ENCODE results near the gene ZBTB16. TPM values are rescaled to one million over a fixed set of nuclear protein-coding genes. Genes with fewer than 3 reads are reported as not detected.

The ZBTB16 gene
- total and polyA plus RNA-seq, 4 donors, result 21.4 to 224 (median 102) TPM

- Histone ChIP-seq H3K36me3 (ENCODE audit: control insufficient read depth in 4 of 4, insufficient read depth in 4 of 4, low read length in 4 of 4) (peaks cover 0 to 4% (median under 1%) of the 10 kb centered on the region in 4 donors), H3K27me3 (ENCODE audit: control insufficient read depth in 3 of 3, insufficient read depth in 3 of 3, low read length in 2 of 3) (peaks cover 0 to 11% (median 10%) of the 10 kb centered on the region in 3 donors), H3K27ac (ENCODE audit: low read depth in 1 of 2, low read length in 1 of 2) (no peak overlapping the region), H3K4me1 (ENCODE audit: control insufficient read depth in 5 of 5, insufficient read depth in 5 of 5, low read length in 5 of 5) (peaks cover 0 to 3% (median 0%) of the 10 kb centered on the region in 5 donors), H3K9ac (ENCODE audit: insufficient read depth in 1 of 2, low read length in 2 of 2) (no peak overlapping the region), H3K4me3 (no peak overlapping the region), H3K9me3 (ENCODE audit: control insufficient read depth in 4 of 4, insufficient read depth in 3 of 4, low read length in 3 of 4) (peaks cover 0 to 2% (median 0%) of the 10 kb centered on the region in 4 donors)
- whole genome bisulfite sequencing, 2 donors, result 96 to 97% methylated on average over 5 of the region's 5 CpGs
- DNase-seq, result no peak
- ATAC-seq (ENCODE audit: insufficient read depth, low FRiP score), result no peak
- TF ChIP-seq, protein P1, sequence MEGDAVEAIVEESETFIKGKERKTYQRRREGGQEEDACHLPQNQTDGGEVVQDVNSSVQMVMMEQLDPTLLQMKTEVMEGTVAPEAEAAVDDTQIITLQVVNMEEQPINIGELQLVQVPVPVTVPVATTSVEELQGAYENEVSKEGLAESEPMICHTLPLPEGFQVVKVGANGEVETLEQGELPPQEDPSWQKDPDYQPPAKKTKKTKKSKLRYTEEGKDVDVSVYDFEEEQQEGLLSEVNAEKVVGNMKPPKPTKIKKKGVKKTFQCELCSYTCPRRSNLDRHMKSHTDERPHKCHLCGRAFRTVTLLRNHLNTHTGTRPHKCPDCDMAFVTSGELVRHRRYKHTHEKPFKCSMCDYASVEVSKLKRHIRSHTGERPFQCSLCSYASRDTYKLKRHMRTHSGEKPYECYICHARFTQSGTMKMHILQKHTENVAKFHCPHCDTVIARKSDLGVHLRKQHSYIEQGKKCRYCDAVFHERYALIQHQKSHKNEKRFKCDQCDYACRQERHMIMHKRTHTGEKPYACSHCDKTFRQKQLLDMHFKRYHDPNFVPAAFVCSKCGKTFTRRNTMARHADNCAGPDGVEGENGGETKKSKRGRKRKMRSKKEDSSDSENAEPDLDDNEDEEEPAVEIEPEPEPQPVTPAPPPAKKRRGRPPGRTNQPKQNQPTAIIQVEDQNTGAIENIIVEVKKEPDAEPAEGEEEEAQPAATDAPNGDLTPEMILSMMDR (IDR thresholded peaks at IDR 0.05; ENCODE audit: control extremely low read depth, extremely low read depth), result no peak
These were observed 211.2 kb downstream of the ZBTB16 start for GRCh38 chr11:114270531-114271270.

DNA sequence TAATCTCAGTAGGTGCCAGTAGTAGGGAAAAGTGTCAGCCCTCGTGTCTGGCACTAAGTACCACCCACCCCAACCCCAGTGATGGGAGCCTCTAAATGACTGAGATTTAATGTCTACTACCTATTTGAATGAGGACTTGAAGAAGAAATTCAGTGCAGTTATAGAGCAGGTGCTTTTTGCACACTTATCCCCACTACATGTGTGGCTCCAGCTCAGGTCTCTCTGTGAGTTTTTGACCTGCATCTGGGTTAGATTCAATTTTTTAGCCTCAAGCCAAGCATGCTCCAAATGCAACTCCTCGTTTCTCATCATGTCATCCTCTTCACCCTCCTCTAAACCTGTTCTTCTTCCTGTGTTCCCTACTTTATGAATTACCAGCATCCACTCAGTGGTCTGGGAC, 211.8 kb downstream of the ZBTB16 start:
- peaks cover 0 to 11% (median 10%) of the 10 kb centered on the region in 3 donors for H3K27me3 ChIP-seq (ENCODE audit: control insufficient read depth in 3 of 3, insufficient read depth in 3 of 3, low read length in 2 of 3)
- H3K9ac ChIP-seq (ENCODE audit: insufficient read depth in 1 of 2, low read length in 2 of 2), result no peak overlapping the region
- no peak overlapping the region for H3K27ac ChIP-seq (ENCODE audit: low read depth in 1 of 2, low read length in 1 of 2)
- H3K4me1 ChIP-seq (ENCODE audit: control insufficient read depth in 5 of 5, insufficient read depth in 5 of 5, low read length in 5 of 5), result peaks cover 0 to 3% (median 0%) of the 10 kb centered on the region in 5 donors
- peaks cover 0 to 2% (median 0%) of the 10 kb centered on the region in 4 donors for H3K9me3 ChIP-seq (ENCODE audit: control insufficient read depth in 4 of 4, insufficient read depth in 3 of 4, low read length in 3 of 4)
- TF ChIP-seq, protein P1 (IDR thresholded peaks at IDR 0.05; ENCODE audit: control extremely low read depth, extremely low read depth), result no peak
- DNase-seq (no peak), ATAC-seq (ENCODE audit: insufficient read depth, low FRiP score) (no peak)
- H3K4me3 ChIP-seq, result no peak overlapping the region
- 66 to 79% methylated on average over 2 of the region's 2 CpGs for WGBS, 2 donors
- peaks cover 0 to 4% (median under 1%) of the 10 kb centered on the region in 4 donors for H3K36me3 ChIP-seq (ENCODE audit: control insufficient read depth in 4 of 4, insufficient read depth in 4 of 4, low read length in 4 of 4)

DNA sequence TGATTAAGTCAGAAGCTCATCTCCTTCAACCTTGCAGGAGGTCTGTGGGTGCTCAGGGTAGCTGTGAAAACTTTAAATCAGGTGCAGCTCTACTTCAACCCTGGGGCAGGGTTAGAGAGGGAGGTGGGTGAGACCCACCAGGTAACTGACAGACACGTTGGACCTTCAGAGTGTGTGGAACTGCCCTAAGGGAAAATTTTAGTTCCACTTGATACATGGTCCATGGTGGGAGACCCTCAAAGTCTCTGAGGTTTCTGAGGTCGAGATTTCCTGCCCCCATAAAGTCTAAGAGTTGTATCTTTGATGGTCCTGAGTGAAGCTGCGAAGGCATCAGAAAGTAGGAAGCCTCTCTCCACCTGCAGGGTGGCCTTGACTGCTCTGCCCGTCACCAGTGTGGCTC, 212.8 kb downstream of the ZBTB16 start:
- peaks cover 0 to 3% (median 0%) of the 10 kb centered on the region in 5 donors for H3K4me1 ChIP-seq (ENCODE audit: control insufficient read depth in 5 of 5, insufficient read depth in 5 of 5, low read length in 5 of 5)
- peaks cover 0 to 2% (median 0%) of the 10 kb centered on the region in 4 donors for H3K9me3 ChIP-seq (ENCODE audit: control insufficient read depth in 4 of 4, insufficient read depth in 3 of 4, low read length in 3 of 4)
- no peak overlapping the region for H3K4me3 ChIP-seq
- H3K27ac ChIP-seq (ENCODE audit: low read depth in 1 of 2, low read length in 1 of 2), result no peak overlapping the region
- peaks cover 0 to 11% (median 10%) of the 10 kb centered on the region in 3 donors for H3K27me3 ChIP-seq (ENCODE audit: control insufficient read depth in 3 of 3, insufficient read depth in 3 of 3, low read length in 2 of 3)
- DNase-seq (no peak), ATAC-seq (ENCODE audit: insufficient read depth, low FRiP score) (no peak)
- TF ChIP-seq, protein P1 (IDR thresholded peaks at IDR 0.05; ENCODE audit: control extremely low read depth, extremely low read depth), result no peak
- H3K36me3 ChIP-seq (ENCODE audit: control insufficient read depth in 4 of 4, insufficient read depth in 4 of 4, low read length in 4 of 4), result peaks cover 0 to 4% (median under 1%) of the 10 kb centered on the region in 4 donors
- 72 to 77% methylated on average over 4 of the region's 4 CpGs for WGBS, 2 donors
- H3K9ac ChIP-seq (ENCODE audit: insufficient read depth in 1 of 2, low read length in 2 of 2), result no peak overlapping the region
